ENCODE results near the gene ROM1. TPM values are rescaled to one million over a fixed set of nuclear protein-coding genes. Genes with fewer than 3 reads are reported as not detected.

The ROM1 gene
- total RNA-seq, 1 experiment from 2014 or later, result 0.94 TPM

DNA sequence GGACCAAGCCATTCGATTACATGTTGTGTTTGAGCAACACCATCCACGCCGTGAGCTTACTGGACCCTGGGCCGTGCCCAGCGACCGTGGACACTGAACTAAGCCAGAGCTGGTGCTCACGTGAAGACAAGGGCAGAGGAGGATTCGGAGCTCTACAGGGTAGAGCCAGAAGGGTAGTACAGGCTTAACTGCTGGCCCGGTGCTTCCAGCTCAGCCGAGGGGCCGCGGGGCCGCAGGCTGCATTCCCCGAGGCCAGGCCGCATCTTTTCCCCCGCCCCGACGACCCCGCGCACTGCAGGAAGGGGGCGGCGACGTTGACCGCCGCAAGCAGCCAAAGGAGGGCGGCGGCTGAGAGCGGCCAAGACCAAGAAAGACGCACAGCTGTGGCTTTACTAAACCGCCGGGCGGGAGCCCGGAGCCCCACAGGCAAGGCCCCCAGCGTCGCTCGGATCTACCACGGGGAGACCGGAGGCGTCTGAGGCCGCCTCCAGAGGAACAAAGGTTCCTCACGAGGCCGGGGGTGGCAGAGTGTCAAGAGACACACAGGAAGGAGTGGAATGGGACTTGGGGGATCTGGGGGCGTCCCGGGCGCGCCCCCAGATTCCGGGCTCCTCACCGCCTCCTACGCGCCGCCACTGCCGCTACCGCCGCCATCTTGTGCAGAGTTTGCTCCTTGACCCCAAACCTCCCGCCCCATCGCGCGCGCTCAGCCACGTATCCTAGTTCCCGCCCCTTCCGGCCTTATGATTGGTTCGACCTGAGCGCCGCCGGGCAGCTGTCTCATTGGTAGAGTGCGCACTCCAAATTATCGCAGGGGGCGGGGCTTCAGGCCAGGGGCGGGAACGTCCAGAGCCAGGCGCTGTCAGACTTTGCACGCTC lies 33.1 kb downstream of the ROM1 start, which contains the start of gene GANAB:
TSS of gene GANAB (minus strand) at position 668 of the 879 bp plus-strand sequence. CDS start at position 654, 14 bp downstream.
- CTCF ChIA-PET, result interaction anchor here (0.6 to 2.2 kb wide), 11 partner anchors 9 to 222 kb away, joined by 3 to 7 read pairs (median 3); partner anchors contain the start of genes BSCL2, C11orf98, CSKMT and GNG3
- POLR2A ChIA-PET, result interaction anchor here (0.6 to 6.3 kb wide), 9 partner anchors 19 to 270 kb away, joined by 3 to 42 read pairs (median 5); partner anchors contain the start of genes B3GAT3, C11orf98, CSKMT and EEF1G
- Mint-ChIP-seq H3K27ac (peak within 1 kb of the TSS; percentile 96), H3K4me3 (peak within 1 kb of the TSS; percentile 99), H3K27me3 (ENCODE audit: low read depth) (no peaks in the 10 kb centered on the region), H3K9me3 (no peaks in the 10 kb centered on the region), H3K36me3 (peaks cover 36% of the 10 kb centered on the region), H3K4me1 (peaks cover 10% of the 10 kb centered on the region)
- peak; percentile 99 for DNase-seq (ENCODE audit: low spot score)
- peak; percentile 98 for ATAC-seq
- TF ChIP-seq ZNF416 (CRISPR knock-in tag; IDR thresholded peaks at IDR 0.05), result 0 out of 2 replicates have a peak, but pooled peaks have one; percentile 74
- no peak for TF ChIP-seq CREB1 (CRISPR knock-in tag; IDR thresholded peaks at IDR 0.05)
- TF ChIP-seq CREM (CRISPR knock-in tag; IDR thresholded peaks at IDR 0.05), result peak; percentile 66; the same call in 1 of the 2 replicates
- TF ChIP-seq, protein P1, sequence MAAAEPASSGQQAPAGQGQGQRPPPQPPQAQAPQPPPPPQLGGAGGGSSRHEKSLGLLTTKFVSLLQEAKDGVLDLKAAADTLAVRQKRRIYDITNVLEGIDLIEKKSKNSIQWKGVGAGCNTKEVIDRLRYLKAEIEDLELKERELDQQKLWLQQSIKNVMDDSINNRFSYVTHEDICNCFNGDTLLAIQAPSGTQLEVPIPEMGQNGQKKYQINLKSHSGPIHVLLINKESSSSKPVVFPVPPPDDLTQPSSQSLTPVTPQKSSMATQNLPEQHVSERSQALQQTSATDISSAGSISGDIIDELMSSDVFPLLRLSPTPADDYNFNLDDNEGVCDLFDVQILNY (CRISPR knock-in tag; IDR thresholded peaks at IDR 0.05), result peak; percentile 79; the same call in 1 of the 2 replicates
- TF ChIP-seq, protein P2, sequence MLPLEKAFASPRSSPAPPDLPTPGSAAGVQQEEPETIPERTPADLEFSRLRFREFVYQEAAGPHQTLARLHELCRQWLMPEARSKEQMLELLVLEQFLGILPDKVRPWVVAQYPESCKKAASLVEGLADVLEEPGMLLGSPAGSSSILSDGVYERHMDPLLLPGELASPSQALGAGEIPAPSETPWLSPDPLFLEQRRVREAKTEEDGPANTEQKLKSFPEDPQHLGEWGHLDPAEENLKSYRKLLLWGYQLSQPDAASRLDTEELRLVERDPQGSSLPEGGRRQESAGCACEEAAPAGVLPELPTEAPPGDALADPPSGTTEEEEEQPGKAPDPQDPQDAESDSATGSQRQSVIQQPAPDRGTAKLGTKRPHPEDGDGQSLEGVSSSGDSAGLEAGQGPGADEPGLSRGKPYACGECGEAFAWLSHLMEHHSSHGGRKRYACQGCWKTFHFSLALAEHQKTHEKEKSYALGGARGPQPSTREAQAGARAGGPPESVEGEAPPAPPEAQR (CRISPR knock-in tag; IDR thresholded peaks at IDR 0.05), result no peak
- TF ChIP-seq, protein P3, sequence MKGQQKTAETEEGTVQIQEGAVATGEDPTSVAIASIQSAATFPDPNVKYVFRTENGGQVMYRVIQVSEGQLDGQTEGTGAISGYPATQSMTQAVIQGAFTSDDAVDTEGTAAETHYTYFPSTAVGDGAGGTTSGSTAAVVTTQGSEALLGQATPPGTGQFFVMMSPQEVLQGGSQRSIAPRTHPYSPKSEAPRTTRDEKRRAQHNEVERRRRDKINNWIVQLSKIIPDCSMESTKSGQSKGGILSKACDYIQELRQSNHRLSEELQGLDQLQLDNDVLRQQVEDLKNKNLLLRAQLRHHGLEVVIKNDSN (CRISPR knock-in tag; IDR thresholded peaks at IDR 0.05), result 0 out of 2 replicates have a peak, but pooled peaks have one; percentile 31
- TF ChIP-seq, protein P4, sequence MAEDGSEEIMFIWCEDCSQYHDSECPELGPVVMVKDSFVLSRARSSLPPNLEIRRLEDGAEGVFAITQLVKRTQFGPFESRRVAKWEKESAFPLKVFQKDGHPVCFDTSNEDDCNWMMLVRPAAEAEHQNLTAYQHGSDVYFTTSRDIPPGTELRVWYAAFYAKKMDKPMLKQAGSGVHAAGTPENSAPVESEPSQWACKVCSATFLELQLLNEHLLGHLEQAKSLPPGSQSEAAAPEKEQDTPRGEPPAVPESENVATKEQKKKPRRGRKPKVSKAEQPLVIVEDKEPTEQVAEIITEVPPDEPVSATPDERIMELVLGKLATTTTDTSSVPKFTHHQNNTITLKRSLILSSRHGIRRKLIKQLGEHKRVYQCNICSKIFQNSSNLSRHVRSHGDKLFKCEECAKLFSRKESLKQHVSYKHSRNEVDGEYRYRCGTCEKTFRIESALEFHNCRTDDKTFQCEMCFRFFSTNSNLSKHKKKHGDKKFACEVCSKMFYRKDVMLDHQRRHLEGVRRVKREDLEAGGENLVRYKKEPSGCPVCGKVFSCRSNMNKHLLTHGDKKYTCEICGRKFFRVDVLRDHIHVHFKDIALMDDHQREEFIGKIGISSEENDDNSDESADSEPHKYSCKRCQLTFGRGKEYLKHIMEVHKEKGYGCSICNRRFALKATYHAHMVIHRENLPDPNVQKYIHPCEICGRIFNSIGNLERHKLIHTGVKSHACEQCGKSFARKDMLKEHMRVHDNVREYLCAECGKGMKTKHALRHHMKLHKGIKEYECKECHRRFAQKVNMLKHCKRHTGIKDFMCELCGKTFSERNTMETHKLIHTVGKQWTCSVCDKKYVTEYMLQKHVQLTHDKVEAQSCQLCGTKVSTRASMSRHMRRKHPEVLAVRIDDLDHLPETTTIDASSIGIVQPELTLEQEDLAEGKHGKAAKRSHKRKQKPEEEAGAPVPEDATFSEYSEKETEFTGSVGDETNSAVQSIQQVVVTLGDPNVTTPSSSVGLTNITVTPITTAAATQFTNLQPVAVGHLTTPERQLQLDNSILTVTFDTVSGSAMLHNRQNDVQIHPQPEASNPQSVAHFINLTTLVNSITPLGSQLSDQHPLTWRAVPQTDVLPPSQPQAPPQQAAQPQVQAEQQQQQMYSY (CRISPR knock-in tag; IDR thresholded peaks at IDR 0.05), result peak; percentile 87
- no peak for TF ChIP-seq RELA (CRISPR knock-in tag; IDR thresholded peaks at IDR 0.05; ENCODE audit: borderline replicate concordance)
- TF ChIP-seq, protein P5, sequence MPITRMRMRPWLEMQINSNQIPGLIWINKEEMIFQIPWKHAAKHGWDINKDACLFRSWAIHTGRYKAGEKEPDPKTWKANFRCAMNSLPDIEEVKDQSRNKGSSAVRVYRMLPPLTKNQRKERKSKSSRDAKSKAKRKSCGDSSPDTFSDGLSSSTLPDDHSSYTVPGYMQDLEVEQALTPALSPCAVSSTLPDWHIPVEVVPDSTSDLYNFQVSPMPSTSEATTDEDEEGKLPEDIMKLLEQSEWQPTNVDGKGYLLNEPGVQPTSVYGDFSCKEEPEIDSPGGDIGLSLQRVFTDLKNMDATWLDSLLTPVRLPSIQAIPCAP (CRISPR knock-in tag; IDR thresholded peaks at IDR 0.05), result no peak
- peak; percentile 86 for TF ChIP-seq SP1 (CRISPR knock-in tag; conservative IDR thresholded peaks at IDR 0.05)
- TF ChIP-seq ESRRA (CRISPR knock-in tag; IDR thresholded peaks at IDR 0.05; ENCODE audit: borderline replicate concordance), result no peak; the same call in 1 of the 2 replicates
- TF ChIP-seq, protein P6, sequence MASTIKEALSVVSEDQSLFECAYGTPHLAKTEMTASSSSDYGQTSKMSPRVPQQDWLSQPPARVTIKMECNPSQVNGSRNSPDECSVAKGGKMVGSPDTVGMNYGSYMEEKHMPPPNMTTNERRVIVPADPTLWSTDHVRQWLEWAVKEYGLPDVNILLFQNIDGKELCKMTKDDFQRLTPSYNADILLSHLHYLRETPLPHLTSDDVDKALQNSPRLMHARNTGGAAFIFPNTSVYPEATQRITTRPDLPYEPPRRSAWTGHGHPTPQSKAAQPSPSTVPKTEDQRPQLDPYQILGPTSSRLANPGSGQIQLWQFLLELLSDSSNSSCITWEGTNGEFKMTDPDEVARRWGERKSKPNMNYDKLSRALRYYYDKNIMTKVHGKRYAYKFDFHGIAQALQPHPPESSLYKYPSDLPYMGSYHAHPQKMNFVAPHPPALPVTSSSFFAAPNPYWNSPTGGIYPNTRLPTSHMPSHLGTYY (CRISPR knock-in tag; IDR thresholded peaks at IDR 0.05), result no peak
- 0 out of 2 replicates have a peak, but pooled peaks have one; percentile 34 for TF ChIP-seq IRF2 (CRISPR knock-in tag; IDR thresholded peaks at IDR 0.05; ENCODE audit: borderline replicate concordance, low read depth)
- TF ChIP-seq JAZF1 (CRISPR knock-in tag; IDR thresholded peaks at IDR 0.05), result no peak
- peak; percentile 87 for TF ChIP-seq TEAD1 (CRISPR knock-in tag; IDR thresholded peaks at IDR 0.05)
- TF ChIP-seq, protein P7, sequence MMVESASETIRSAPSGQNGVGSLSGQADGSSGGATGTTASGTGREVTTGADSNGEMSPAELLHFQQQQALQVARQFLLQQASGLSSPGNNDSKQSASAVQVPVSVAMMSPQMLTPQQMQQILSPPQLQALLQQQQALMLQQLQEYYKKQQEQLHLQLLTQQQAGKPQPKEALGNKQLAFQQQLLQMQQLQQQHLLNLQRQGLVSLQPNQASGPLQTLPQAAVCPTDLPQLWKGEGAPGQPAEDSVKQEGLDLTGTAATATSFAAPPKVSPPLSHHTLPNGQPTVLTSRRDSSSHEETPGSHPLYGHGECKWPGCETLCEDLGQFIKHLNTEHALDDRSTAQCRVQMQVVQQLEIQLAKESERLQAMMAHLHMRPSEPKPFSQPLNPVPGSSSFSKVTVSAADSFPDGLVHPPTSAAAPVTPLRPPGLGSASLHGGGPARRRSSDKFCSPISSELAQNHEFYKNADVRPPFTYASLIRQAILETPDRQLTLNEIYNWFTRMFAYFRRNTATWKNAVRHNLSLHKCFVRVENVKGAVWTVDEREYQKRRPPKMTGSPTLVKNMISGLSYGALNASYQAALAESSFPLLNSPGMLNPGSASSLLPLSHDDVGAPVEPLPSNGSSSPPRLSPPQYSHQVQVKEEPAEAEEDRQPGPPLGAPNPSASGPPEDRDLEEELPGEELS (CRISPR knock-in tag; IDR thresholded peaks at IDR 0.05), result no peak; the same call in 1 of the 2 replicates
- TF ChIP-seq SOX15 (CRISPR knock-in tag; IDR thresholded peaks at IDR 0.05), result no peak
- peak; percentile 58 for TF ChIP-seq NFYB (CRISPR knock-in tag; conservative IDR thresholded peaks at IDR 0.05; ENCODE audit: low read depth)
- TF ChIP-seq FOXJ3 (CRISPR knock-in tag; IDR thresholded peaks at IDR 0.05; ENCODE audit: borderline replicate concordance), result no peak
- TF ChIP-seq, protein P8, sequence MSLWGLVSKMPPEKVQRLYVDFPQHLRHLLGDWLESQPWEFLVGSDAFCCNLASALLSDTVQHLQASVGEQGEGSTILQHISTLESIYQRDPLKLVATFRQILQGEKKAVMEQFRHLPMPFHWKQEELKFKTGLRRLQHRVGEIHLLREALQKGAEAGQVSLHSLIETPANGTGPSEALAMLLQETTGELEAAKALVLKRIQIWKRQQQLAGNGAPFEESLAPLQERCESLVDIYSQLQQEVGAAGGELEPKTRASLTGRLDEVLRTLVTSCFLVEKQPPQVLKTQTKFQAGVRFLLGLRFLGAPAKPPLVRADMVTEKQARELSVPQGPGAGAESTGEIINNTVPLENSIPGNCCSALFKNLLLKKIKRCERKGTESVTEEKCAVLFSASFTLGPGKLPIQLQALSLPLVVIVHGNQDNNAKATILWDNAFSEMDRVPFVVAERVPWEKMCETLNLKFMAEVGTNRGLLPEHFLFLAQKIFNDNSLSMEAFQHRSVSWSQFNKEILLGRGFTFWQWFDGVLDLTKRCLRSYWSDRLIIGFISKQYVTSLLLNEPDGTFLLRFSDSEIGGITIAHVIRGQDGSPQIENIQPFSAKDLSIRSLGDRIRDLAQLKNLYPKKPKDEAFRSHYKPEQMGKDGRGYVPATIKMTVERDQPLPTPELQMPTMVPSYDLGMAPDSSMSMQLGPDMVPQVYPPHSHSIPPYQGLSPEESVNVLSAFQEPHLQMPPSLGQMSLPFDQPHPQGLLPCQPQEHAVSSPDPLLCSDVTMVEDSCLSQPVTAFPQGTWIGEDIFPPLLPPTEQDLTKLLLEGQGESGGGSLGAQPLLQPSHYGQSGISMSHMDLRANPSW (CRISPR knock-in tag; conservative IDR thresholded peaks at IDR 0.05; ENCODE audit: low read depth), result no peak
- 0 out of 2 replicates have a peak, but pooled peaks have one; percentile 21 for TF ChIP-seq RORB (CRISPR knock-in tag; IDR thresholded peaks at IDR 0.05)
- 0 out of 2 replicates have a peak, but pooled peaks have one; percentile 31 for TF ChIP-seq TP53 (CRISPR knock-in tag; IDR thresholded peaks at IDR 0.05)

Measured in WTC11 (cell line).